GM12875 (cell line): ENCODE measurements around the gene POLR2C.

Experiments used
- H3K4me3 ChIP-seq: one replicate; pipeline ENCODE4 v1.5.1; 2011; ENCODE audit warnings: low read depth, low read length, control low read depth
- TF ChIP-seq, protein P1 (sequence below): IDR thresholded peaks from 2 replicates; pipeline ENCODE4 v1.5.1; 2011; ENCODE audit warnings: low read depth, mild to moderate bottlenecking, control low read depth, inconsistent platforms, low read length, moderate library complexity, borderline replicate concordance; ENCODE audit not compliant: insufficient read depth

The POLR2C gene

DNA sequence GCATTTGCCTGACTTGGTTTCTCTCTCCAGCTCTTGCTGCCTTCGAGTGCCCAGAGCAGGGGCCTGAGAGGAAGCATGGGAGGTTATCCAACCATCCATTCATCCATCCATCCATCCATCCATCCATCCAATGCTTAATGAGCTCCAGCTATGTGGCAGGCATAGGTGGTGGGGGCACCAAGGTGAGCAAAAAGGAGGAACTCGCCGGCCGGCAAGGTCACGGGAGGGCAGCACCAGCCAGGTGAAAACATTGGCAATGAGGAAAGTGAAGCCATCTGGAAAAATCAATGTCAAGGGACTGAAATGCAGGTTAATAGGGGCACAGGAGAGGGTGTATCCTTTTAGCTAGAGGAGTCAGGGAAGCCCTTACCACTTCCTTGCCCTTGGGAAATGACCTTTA, 42.0 kb downstream of the POLR2C start:
- H3K4me3 ChIP-seq, result no peak overlapping the region
- TF ChIP-seq, protein P1, sequence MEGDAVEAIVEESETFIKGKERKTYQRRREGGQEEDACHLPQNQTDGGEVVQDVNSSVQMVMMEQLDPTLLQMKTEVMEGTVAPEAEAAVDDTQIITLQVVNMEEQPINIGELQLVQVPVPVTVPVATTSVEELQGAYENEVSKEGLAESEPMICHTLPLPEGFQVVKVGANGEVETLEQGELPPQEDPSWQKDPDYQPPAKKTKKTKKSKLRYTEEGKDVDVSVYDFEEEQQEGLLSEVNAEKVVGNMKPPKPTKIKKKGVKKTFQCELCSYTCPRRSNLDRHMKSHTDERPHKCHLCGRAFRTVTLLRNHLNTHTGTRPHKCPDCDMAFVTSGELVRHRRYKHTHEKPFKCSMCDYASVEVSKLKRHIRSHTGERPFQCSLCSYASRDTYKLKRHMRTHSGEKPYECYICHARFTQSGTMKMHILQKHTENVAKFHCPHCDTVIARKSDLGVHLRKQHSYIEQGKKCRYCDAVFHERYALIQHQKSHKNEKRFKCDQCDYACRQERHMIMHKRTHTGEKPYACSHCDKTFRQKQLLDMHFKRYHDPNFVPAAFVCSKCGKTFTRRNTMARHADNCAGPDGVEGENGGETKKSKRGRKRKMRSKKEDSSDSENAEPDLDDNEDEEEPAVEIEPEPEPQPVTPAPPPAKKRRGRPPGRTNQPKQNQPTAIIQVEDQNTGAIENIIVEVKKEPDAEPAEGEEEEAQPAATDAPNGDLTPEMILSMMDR, result no peak

DNA sequence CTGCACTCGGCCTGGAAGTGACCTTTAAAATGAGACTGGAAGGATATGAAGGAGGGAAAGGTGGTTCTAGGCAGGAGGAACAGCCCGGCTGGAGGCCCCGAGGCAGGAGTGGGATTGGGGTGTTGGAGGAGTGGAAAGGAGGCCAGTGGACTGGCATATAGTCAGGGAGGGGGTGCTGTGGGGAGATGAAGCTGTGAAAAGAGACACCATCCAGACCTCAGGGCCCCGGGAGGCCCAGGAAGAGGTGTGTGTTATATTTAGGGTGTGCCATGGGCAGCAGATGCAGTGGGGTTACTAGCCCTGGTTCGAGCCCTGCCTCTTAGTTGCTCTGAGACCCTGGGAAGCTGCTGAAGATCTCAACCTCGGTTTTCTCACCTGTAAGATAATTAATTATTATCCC, 42.7 kb downstream of the POLR2C start:
- H3K4me3 ChIP-seq, result no peak overlapping the region
- TF ChIP-seq, protein P1, result no peak

DNA sequence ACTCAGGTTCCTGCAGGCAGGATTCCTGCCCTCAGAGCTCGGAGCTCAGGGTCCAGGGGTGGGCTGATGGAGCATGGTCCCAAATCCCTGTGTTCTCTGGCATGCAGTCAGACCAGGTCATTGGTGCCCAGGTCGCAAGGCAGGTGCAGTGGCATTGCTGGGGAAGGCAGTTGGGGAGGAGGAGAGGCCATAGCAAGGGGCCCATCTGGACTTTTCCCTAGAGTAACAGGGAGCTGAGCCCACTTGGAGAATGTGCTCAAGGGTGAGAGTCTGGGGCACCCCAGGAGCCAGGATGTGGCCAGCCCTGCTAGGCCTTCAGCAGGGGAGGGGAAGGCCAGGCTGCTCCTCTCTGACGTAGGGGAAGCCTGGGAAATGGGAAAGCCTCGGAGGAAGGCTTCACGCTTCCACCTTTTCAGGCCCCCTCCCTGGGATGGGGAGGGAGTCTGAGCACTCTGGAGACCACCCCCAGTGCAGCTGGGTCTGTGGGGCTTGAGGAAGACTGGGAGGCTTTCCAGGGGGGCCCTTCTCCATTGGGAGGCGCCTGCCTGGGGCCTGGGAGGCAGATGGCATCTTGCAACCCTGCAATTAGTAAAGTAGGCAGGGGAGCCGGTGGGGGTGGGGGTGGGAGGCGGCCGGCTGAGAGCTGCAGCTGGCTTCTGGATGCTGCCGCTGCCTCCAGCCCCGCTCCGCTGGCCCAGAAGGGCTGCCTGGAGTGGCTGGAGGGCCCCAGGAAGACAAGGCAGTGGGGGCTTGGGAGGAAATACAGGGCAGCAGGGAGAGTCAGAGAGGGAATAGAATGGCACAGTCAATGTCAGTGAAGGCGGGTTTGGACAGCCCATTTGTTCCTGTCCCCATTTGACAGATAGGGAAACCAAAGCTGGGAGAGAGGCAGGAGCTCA, 44.9 kb downstream of the POLR2C start:
- H3K4me3 ChIP-seq, result no peak overlapping the region
- TF ChIP-seq, protein P1, result no peak

DNA sequence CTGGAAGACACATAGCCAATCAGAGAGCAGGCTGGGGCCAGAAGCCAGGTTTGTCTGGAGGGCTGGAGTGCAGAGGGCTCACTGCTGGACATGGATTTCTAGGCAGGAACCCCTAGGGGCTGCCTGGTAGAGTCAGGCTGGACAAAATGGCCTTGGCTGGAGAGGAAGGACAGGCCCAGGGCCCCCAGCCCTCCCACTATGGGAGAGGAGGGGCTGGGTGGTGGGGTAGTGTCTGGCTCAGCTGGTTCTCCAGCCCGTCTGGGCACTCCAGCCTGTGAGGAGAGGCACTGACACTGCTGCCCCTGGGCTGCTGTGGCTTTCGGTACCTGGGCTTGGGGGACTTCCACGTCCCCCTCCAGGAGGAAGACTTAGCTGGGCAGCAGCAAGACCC, 45.6 kb downstream of the POLR2C start:
- no peak overlapping the region for H3K4me3 ChIP-seq
- TF ChIP-seq, protein P1, result no peak

DNA sequence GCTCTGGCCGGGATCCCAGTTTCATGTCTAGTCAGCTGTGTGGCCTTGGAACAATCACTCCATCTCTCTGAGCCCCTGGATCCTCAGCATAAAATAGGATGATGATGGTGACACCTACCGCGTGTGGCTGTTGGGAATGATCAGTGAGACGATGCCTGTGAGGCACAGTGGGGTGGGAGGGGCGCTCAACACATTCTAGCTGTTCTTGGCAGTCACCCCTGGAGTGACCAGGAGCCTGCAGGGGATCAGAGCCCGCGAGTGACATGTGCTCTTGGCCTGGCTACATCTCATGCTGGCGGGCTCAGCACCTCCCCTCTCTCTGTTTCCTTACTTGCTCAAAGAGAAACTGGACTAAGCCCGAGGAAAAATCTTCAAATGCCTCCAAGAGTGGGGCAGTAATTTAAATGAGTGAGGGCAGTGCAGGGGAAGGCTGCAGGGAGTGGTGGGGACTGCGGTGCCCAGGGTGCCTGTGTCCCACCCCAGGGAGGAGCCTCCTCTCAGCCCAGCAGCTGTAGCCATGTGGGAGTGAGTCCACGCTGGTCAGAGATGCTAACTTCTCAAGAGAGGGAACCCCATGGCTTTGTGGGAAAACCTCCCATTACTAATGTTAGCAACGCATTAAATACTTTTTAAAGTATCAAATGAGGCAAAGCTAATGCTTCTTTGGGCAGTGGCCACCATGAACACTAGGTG, 46.9 kb downstream of the POLR2C start:
- TF ChIP-seq, protein P1, result no peak
- no peak overlapping the region for H3K4me3 ChIP-seq

DNA sequence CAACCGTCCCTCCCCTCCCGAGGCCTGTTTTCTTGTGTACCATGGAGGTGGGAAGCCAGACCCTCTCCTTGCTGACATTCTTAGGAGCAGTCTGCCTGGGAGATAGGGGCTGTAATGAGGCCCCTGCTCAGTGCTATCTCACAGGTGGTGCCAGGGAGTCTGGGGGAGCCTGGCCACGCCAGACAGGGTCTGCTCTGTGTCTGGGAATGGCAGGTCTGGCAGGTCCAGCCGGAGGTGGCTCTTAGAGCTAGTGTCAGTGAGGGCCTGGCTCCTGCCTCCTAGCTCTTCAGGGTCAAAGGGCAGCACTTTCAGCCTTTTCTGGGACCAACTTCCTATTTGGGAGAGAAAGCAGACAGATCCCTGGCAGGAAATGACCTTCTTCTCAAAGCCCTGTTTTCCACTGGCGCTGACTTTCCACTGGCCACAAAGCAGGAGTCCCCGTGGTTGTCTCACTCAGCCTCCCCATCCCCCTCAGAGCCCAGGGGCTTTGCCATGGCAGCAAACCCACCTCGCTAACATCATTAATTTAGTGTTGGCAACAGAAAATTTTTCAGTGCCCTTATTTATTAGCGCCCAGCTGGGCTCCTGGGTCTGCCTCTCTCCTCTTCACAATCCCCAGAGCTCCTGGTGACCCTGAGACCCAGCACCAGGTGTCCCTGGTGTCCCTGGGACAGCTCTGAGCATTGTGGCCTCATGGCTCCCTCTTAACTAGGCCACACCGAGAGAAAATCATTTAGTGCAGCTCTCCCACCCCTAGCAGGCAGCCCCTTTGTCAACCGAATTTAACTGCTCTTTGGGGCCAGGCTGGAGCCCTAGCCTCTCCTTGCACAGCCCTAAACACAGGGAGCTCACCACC, 47.8 kb downstream of the POLR2C start:
- H3K4me3 ChIP-seq, result no peak overlapping the region
- TF ChIP-seq, protein P1, result no peak
